ENCODE data around the gene ACOT8.
"Not testable (repeated sequence)": the region's sequence is repeated elsewhere in the genome, so short reads cannot be mapped to it uniquely, and the experiment has no call there.

Gene ACOT8

DNA sequence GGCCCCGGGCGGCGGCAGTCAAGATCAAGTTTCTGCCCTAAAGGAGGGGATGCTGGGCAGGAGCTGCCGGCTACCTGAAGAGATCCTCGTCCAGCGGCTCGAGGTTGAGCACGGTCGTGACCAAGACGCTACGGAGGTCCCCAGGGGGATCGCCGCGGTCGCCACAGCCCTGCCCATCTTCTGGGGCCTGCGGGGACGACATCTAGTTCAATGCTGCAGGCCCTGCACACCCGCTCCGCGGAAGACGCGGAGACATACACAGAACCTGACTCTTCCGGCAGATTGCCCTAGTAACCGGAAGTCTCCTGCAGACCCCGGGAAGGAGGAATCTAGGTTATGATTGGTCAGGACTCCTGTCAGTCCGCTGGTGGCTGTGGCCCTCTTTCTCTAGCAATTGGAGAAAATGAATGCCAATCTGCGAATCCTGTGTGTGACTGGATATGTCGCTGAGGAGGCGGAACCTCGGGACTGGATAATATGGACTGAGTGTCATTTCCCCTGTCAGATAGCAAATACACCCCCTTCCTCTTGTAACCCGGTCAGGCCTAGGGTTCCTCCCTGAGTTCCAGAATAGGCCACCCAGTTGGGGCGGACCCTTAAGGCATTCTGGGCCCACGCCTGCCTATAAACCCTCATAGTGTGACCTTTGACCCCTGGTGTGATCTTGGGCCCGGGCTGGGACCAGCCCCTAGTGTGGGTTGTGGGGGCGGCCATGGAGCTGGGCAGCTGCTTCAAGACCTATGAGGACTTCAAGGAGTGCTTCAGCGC, at the start of gene ACOT8, which contains the start of gene ZSWIM3:
Gene ACOT8 (minus strand): TSS at position 279 of the 768 bp plus-strand sequence. CDS start 77 bp downstream, at position 202.
Gene ZSWIM3 (plus strand): TSS at position 501 of the 768 bp plus-strand sequence. CDS start 212 bp downstream, at position 713.
- peak; percentile 94 for DNase-seq

DNA sequence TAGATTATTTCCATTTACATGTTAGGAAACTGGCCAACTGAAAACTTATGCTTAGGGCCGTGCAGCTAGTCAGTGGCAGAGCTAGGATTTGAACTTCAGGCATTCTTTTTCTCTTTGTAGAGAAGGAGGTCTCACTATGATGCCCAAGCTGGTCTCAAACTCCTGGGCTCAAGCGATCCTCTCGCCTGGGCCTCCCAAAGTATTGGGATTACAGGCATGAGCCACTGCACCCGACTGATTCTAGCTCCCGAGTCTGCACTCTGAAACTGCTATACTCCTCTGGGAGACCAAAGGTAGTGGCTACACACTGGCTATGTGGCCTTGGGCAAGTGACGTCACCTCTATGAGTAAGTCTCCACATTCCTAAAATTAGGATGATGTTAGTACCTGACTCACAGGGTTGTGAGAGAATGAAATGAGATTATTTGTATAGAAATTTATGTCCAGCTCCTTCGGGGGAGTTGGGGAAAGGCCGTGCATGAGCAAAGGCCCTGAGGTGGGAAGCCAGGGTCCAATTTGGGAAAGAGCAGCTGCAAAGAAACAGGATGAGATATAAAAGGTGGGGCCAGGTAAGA, 48.4 kb upstream of the ACOT8 start:
- no peak for DNase-seq

- DNase-seq = no peak
These were observed 47.7 kb upstream of the ACOT8 start for GRCh38 chr20:45904583-45905504.

DNA sequence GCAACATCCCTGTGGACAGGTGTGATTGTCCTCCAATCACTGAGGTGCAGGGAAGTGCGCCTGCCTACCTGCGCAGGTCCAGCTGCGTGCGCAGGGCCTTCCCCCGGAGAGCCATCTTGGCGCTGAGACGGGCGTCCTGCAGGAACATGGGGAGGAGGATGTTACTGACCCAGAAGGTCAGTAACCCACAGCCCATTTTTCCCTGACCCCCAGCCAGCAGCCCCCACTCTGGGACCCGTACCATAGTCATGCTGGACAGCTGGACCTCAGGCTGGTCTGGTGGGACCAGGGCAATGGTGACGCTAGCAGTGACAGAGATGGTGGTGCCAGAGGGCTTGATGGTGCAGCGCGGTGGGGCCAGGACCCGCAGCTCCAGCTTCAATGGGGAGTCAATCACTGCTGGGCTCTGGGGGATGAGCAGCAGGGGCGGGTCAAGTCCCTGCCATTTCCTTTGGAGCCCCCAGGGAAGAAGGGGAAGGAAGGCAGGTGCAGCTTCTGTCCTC, 45.1 kb upstream of the ACOT8 start:
- no peak for DNase-seq

GRCh38 chr20:45901332-45901731, 44.1 kb upstream of the ACOT8 start:
- DNase-seq = not testable (repeated sequence)

DNA sequence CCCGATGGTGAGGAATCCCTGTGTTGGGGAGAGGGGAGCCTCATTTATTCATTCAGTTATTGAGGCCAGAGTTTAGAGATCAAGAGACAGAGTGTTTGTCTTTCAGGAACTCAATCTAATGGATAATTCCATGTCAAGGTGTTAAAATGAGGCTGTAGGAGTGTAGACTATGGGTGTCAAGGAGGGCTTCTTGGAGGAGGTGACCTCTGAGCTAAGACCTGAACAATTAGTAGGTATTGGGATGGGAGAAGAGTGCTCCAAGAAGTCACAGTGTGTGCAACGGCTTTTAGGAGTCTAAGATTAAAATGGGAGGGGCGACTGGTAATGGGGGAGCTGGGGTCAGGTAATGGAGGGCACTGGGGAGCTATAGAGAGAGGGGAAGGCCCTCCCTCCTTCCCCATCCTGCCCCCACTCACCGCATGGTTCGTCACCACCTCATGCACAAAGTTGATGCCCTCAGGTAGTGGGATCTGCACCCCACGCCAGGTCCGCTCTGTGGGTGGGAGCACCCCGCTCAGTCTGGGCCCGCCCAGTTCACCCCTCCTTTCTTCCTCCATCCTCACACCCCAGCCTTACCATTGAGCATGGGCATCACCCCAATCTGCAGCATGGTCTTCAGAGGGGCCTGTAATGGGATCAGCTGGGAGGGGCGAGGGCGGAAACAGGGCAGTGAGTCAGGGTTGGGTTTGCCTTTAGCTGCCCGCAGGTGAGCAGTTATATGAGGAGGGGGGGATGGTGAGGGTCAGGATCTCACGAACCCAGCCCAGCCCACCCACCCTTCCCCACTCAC, 42.0 kb upstream of the ACOT8 start:
- no peak for DNase-seq

DNA sequence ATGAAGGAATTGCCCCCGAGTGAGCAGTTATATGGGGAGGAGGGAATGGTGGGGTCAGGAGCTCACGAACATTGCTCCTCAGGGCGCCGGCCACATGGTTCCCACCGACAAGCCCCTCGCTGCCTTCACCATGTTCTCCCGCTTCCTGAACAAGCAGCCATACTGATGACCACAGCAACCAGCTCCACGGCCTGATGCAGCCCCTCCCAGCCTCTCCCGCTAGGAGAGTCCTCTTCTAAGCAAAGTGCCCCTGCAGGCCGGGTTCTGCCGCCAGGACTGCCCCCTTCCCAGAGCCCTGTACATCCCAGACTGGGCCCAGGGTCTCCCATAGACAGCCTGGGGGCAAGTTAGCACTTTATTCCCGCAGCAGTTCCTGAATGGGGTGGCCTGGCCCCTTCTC, 41.1 kb upstream of the ACOT8 start:
- DNase-seq = no peak

- DNase-seq = no peak
These were observed 40.5 kb upstream of the ACOT8 start for GRCh38 chr20:45897692-45898091.

DNA sequence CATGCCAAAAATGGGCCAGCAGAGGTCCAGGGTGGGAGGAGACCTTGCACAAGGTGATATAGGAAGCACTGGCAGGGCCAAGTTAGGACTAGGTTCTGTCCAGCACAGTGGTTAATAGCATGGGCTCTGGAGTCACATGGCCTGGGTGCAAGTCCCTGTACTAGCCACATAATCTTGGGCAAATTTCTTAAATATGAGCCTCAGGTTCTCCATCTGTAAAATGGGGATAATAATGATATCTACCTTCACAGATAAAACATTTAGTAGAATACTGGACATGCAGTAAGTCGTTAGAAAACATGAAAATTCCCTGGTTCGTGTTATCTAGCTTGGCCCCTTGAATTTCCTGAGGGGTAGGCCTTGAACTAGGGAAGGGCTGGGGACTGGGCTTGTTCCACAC, 40.1 kb upstream of the ACOT8 start:
- DNase-seq = no peak

DNA sequence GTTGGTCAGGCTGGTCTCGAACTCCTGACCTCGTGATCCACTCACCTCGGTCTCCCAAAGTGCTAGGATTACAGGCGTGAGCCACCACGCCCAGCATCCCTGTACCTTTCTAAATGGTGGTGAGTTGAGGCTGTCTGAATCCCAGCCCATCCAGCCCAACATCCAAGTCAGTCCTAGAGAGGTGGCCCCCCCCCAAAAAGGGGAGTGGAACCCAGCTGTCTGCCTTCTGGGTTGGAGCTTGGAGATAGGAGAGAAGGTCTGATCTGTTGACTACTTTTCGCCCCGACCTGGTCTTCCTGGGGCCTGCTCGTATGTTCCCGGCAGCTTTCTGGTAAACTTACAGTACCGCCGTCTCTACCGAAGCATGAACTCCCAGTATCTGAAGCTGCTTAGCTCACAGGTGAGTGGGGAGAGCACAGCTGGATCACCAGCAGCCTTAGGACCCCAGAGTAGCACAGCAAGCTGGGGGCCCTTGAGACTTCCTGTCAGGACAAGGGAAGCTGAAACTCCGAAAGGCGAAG, 39.5 kb upstream of the ACOT8 start:
- no peak for DNase-seq

- no peak for DNase-seq
These were observed 37.6 kb upstream of the ACOT8 start for GRCh38 chr20:45894797-45895196.

DNA sequence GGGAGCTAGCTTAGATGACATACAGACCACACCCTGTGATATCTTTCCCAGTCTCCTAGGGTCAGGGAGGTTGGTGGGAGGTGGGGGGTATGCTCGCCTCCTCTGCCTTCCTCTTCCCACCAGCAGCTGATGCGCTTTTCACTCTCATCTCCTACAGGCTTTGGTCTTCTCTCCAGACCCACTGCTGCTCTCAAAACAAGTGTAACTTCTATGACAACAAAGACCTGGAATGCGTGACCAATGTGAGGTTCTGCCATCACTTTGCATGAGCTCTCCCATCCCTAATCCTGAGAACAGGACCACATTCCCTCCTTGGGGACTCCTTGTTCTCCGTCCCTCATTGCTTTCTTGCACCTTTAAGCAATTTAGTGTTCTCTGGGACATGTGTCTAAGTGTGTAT, 36.6 kb upstream of the ACOT8 start:
- no peak for DNase-seq

DNA sequence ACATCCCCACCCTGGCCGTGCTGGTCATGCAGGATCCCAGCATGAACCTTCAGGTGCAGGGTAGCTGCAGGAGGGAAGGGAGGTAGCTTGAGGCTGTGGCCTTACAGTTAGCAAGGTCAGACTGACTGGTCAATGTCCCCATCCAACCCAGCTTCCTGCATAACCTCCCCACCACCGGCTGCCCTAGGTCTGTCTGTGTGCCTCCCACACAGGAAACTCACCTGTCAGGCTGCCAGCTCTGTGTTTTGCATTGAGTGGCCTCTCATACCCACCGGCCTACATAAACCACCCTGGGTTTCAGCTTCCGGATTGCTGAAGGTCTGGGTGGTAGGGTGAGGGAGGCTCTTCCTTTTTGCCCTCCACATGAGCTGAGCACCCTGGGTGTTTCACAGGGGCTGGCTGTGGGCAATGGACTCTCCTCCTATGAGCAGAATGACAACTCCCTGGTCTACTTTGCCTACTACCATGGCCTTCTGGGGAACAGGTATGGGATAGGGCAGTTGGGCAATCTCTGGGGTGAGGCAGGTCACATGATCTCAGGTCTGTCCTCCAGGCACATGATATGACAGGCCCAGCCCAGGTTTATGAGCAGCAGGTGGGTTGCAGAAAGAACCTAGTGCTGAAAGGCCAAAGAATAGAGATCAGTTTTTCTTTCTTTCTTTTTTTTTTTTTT, 35.8 kb upstream of the ACOT8 start:
- DNase-seq = peak; percentile 78

DNA sequence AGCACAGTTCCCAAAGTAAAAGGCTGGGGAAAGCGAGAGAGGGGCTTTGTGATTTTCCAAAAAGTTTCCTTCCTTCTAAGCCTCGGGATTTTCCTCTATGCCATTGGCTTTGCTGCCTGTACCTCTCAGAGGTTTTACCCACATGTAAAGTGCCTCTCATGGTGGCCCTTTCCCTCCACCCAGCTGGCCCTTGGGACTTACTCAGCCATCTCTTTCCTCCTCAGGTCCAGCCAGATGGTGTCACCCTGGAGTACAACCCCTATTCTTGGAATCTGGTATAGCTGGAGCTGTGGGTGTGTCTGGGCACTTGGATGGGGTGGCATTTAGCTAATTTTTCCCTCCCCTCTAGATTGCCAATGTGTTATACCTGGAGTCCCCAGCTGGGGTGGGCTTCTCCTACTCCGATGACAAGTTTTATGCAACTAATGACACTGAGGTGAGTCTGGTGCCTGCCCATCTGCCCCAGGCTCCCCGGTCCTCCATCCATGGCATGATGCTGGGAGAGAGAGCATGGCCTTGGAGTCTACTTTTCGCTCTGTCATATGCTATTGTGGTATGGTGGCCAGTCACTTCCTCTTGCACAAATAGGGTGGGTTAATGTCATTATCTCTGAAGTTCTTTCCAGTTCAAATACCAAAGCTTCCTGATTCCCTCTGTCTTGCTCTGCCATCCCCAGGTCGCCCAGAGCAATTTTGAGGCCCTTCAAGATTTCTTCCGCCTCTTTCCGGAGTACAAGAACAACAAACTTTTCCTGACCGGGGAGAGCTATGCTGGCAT, 35.0 kb upstream of the ACOT8 start:
- DNase-seq = no peak

DNA sequence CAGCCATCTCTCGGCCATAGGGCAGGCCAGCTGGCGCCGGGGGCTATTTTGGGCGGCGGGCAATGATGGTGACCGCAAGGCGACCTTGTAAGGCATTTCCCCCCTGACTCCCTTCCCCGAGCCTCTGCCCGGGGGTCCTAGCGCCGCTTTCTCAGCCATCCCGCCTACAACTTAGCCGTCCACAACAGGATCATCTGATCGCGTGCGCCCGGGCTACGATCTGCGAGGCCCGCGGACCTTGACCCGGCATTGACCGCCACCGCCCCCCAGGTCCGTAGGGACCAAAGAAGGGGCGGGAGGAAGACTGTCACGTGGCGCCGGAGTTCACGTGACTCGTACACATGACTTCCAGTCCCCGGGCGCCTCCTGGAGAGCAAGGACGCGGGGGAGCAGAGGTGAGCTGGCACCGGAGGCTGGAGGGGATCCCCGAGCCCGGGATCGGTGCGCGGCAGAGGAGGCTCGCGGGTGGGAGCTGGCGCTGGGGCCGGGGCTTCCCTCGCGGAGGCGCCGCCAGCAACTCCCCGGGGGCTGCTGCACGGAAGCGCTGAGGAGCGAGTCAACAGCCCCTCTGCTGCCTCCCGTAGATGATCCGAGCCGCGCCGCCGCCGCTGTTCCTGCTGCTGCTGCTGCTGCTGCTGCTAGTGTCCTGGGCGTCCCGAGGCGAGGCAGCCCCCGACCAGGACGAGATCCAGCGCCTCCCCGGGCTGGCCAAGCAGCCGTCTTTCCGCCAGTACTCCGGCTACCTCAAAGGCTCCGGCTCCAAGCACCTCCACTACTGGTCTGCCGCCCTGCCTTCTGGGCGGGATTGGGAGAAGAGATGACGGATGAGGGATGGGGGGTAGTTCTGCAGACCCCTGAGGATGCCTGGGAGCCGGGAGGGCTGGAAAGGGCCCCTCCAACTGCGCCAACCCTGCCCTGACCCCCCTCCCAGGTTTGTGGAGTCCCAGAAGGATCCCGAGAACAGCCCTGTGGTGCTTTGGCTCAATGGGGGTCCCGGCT, 34.1 kb upstream of the ACOT8 start, which contains the start of the genes CTSA and NEURL2:
Gene CTSA (plus strand): TSS at position 351 of the 999 bp plus-strand sequence. CDS start 234 bp downstream, at position 585.
Gene NEURL2 (minus strand): TSS at position 224 of the 999 bp plus-strand sequence. CDS start 217 bp downstream, at position 7.
- DNase-seq = peak; percentile 94

DNA sequence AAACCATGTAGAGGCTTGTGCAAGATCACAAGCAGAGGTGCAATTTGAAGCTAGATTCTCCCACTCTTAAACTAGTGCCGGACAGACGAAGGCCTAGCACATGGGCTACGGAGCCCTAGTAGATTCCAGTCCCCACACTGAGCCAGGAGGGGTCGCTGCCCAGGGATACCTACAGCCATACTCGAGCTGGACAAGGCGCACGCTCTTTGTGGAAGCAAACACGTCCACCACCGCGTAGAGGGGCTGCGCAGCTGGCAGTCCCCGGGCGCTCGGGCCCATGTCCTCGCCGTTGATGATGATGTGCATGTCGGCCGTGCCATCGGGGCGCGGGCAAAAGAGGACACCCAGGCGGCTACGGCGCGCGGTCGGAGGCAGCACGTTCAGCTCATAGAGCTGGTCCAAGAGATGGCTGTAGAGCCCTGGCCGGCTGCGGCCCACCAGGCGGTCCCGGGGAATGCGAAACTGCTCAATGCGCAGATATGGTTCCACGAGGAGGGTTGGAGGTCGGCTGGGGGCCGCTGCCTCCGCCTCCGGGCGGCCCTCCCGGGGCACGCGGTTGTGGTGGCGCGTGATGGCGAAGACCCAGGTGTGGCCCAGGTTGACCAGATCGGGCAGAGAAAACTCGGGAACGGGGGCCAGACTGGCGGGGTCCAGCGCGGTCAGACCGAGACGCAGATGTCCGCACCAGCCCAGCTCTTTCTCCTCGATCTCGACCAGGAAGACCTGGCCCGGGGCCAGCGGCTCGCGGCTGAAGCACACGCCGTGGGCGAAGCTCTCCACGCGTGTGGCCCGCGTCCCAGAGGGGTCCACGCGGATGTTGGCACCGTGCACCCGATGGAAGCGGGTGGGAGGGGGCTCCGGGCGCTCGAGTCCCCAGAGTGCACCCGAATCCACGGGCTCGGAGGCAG, 33.1 kb upstream of the ACOT8 start:
- DNase-seq = peak; percentile 79

GRCh38 chr20:45888681-45889080, 31.5 kb upstream of the ACOT8 start:
- DNase-seq = no peak

GRCh38 chr20:45887346-45887715, 30.1 kb upstream of the ACOT8 start, which contains the start of gene SPATA25:
Gene SPATA25 (minus strand): TSS chr20:45887622. CDS start chr20:45887590, 32 bp downstream.
- no peak for DNase-seq
